Measurements from ENCODE around the gene ST7. TPM values are rescaled to one million over a fixed set of nuclear protein-coding genes. Genes with fewer than 3 reads are reported as not detected.

The ST7 gene
- total and polyA plus RNA-seq, 2 donors from 2014 or later: 21.5 to 29.8 TPM

- intact Hi-C loops (cut with DNase I): no loop called here
- no peaks in the 10 kb centered on the region for H3K9me3 ChIP-seq (ENCODE audit: control insufficient read depth in 2 of 3, insufficient read depth in 1 of 3, low read length in 3 of 3)
- H3K4me1 ChIP-seq (ENCODE audit: control insufficient read depth in 2 of 3, insufficient read depth in 2 of 3, low read depth in 1 of 3, low read length in 3 of 3): no peaks in the 10 kb centered on the region
- TF ChIP-seq, protein P1, sequence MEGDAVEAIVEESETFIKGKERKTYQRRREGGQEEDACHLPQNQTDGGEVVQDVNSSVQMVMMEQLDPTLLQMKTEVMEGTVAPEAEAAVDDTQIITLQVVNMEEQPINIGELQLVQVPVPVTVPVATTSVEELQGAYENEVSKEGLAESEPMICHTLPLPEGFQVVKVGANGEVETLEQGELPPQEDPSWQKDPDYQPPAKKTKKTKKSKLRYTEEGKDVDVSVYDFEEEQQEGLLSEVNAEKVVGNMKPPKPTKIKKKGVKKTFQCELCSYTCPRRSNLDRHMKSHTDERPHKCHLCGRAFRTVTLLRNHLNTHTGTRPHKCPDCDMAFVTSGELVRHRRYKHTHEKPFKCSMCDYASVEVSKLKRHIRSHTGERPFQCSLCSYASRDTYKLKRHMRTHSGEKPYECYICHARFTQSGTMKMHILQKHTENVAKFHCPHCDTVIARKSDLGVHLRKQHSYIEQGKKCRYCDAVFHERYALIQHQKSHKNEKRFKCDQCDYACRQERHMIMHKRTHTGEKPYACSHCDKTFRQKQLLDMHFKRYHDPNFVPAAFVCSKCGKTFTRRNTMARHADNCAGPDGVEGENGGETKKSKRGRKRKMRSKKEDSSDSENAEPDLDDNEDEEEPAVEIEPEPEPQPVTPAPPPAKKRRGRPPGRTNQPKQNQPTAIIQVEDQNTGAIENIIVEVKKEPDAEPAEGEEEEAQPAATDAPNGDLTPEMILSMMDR (IDR thresholded peaks at IDR 0.05; ENCODE audit: borderline replicate concordance, extremely low read depth, insufficient read depth): no peak
- no peak for DNase-seq
- no peak overlapping the region for H3K27ac ChIP-seq (ENCODE audit: low read depth in 2 of 2, low read length in 2 of 2)
- no peak overlapping the region for H3K4me3 ChIP-seq (ENCODE audit: low read length in 3 of 3)
- H3K27me3 ChIP-seq (ENCODE audit: control insufficient read depth, insufficient read depth, low read length): no peaks in the 10 kb centered on the region
- no peak overlapping the region for H3K9ac ChIP-seq (ENCODE audit: low read length in 3 of 3)
- no peak for FAIRE-seq
- H3K36me3 ChIP-seq (ENCODE audit: control insufficient read depth in 2 of 3, insufficient read depth in 3 of 3, low read length in 3 of 3): no peaks in the 10 kb centered on the region
Observed at GRCh38 chr7:116942504-116942903, 10.8 kb upstream of the ST7 start.

GRCh38 chr7:116948934-116949333, 4.4 kb upstream of the ST7 start:
- Histone ChIP-seq H3K36me3 (ENCODE audit: control insufficient read depth in 2 of 3, insufficient read depth in 3 of 3, low read length in 3 of 3) (no peaks in the 10 kb centered on the region), H3K27me3 (ENCODE audit: control insufficient read depth, insufficient read depth, low read length) (no peaks in the 10 kb centered on the region), H3K9me3 (ENCODE audit: control insufficient read depth in 2 of 3, insufficient read depth in 1 of 3, low read length in 3 of 3) (no peaks in the 10 kb centered on the region), H3K9ac (ENCODE audit: low read length in 3 of 3) (no peak overlapping the region), H3K4me3 (ENCODE audit: low read length in 3 of 3) (no peak overlapping the region), H3K4me1 (ENCODE audit: control insufficient read depth in 2 of 3, insufficient read depth in 2 of 3, low read depth in 1 of 3, low read length in 3 of 3) (peaks cover 0 to 3% (median 0%) of the 10 kb centered on the region in 3 donors), H3K27ac (ENCODE audit: low read depth in 2 of 2, low read length in 2 of 2) (no peak overlapping the region)
- TF ChIP-seq, protein P1 (IDR thresholded peaks at IDR 0.05; ENCODE audit: borderline replicate concordance, extremely low read depth, insufficient read depth): no peak
- FAIRE-seq: no peak
- no peak for DNase-seq
- intact Hi-C loops (cut with DNase I): no loop called here

GRCh38 chr7:116949941-116950801, 3.1 kb upstream of the ST7 start:
- no peaks in the 10 kb centered on the region for H3K9me3 ChIP-seq (ENCODE audit: control insufficient read depth in 2 of 3, insufficient read depth in 1 of 3, low read length in 3 of 3)
- no peaks in the 10 kb centered on the region for H3K36me3 ChIP-seq (ENCODE audit: control insufficient read depth in 2 of 3, insufficient read depth in 3 of 3, low read length in 3 of 3)
- no peak overlapping the region for H3K4me3 ChIP-seq (ENCODE audit: low read length in 3 of 3)
- no peak for DNase-seq
- H3K27me3 ChIP-seq (ENCODE audit: control insufficient read depth, insufficient read depth, low read length): no peaks in the 10 kb centered on the region
- no peak overlapping the region for H3K27ac ChIP-seq (ENCODE audit: low read depth in 2 of 2, low read length in 2 of 2)
- FAIRE-seq: no peak
- TF ChIP-seq, protein P1 (IDR thresholded peaks at IDR 0.05; ENCODE audit: borderline replicate concordance, extremely low read depth, insufficient read depth): no peak
- intact Hi-C loops (cut with DNase I): no loop called here
- H3K9ac ChIP-seq (ENCODE audit: low read length in 3 of 3): no peak overlapping the region
- H3K4me1 ChIP-seq (ENCODE audit: control insufficient read depth in 2 of 3, insufficient read depth in 2 of 3, low read depth in 1 of 3, low read length in 3 of 3): peaks cover 0 to 8% (median 0%) of the 10 kb centered on the region in 3 donors

Data from kidney (tissue), 14 donors.